HG03558 (cell line): ENCODE measurements around the gene CRELD1.

ENCODE experiments used
- ATAC-seq: cut with Tn5 transposase; IDR thresholded peaks from one replicate; pipeline ENCODE4 v1.9.1; 2021; ENCODE audit warnings: moderate number of reproducible peaks; ENCODE audit not compliant: unreplicated experiment; ENCODE audit errors: extremely low read depth

The CRELD1 gene

GRCh38 chr3:9951126-9951525, 17.5 kb downstream of the CRELD1 start:
- no peak for ATAC-seq

DNA sequence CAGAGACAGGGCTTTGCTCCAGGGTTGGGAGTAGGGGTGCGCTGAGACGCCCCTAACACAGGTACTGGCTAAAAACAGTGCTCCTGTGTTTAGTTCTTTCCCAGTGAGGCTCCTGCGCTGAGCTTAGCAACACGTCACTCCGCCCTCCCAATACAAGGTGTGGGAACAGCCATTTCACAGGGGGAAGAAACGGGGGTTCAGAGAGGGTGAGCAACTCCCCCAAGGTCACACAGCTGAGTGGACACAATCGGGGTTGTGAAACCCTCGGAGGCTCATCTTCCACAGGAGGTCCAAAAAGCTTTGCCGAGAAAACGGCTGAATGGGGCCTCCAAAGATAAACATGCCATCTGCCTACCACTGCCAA, 17.9 kb downstream of the CRELD1 start:
- no peak for ATAC-seq

DNA sequence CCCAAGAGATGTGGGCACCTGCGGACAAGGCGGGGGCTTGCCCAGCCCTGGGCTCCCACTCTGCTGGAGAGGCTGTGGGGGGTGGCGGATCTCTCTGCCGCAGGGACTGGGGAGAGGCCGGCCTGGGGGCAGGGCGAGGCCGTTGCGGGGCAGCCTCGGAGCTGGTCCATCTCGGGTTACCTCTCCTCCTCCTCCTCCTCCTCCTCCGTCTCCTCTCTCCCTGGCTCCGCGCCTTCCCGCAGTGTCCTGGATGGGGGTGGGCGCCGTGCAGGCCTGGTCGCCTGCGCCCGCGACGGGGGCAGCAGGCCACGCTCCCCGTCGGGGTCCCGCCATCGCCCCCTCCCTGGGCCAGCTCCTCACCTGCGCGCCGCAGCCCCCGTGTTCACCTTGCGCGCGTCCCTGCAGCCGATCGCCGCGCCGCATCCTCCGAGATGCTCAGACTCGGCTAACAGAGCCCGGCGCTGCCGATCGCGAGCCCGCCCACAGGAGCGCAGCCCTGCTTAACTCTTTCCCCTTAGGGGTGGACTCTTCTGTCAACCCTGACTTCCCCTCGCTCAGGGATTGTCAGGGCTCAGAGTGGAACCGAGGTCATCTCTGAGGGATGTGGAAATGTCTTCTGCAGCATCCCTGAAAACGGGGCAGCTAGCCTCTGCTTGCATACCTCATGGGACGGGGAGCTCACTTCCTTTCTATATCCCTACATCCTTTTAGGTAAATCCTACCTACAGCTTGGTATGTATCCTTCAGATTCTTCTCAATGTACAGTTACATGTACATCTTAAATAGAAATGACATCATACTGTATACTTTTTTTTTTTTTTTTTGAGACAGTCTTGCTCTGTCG, 18.6 kb downstream of the CRELD1 start, which contains the start of gene PRRT3:
TSS of gene PRRT3 (minus strand) at position 447 of the 844 bp plus-strand sequence. CDS start 2,293 bp downstream, outside the sequence.
- ATAC-seq: peak; percentile 45

DNA sequence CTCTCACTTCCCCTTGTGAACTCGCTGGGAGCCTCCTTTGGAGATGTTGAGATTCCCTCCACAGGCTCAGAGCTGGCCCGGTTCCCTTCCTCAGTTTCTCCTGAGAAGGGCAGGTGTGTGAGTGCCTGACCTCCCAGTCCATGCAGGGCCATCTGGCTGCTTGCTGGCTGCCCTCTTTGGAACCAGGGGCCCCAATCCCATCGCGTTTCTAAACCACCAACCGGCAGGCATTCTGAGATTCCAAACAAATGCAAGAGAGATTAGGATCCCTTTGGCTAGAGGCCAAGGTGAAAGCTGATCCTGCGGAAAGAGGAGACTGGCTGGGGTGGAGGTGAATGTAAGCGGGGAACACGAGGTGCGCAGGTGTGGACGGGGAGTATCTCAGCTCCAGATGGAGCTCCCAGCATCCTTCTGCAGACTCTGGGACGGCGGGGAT, 21.5 kb downstream of the CRELD1 start:
- ATAC-seq: no peak

- ATAC-seq: no peak
These were observed 22.1 kb downstream of the CRELD1 start for GRCh38 chr3:9955611-9956352.

- no peak for ATAC-seq
These were observed 23.6 kb downstream of the CRELD1 start for GRCh38 chr3:9957214-9957613.

DNA sequence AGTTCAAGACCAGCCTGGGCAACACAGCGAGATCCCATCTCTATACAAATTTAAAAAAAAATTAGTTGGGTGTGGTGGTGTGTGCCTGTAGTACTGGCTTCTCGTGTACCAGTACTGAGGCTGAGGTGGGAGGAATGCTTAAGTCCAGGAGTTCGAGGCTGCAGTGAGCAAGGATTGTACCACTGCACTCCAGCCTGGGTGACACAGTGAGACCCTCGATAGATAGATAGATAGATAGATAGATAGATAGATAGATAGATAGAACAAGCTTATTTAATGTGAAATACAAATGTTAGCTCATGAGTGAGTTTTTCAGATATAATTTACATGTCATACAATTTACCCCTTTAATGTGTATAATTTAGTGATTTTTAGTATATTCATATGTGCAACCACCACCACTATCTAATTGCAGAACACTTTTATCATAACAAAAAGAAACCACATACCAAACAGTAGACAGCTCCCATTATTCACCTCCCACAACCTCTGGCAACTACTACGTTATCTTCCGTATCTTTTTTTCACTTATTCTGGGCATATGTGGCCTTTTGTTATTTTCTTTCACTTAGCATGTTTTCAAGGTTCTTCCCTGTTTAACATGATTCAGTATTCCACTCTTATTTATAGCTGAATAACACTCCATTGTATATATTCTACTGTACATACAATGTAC, 31.7 kb downstream of the CRELD1 start:
- no peak for ATAC-seq

DNA sequence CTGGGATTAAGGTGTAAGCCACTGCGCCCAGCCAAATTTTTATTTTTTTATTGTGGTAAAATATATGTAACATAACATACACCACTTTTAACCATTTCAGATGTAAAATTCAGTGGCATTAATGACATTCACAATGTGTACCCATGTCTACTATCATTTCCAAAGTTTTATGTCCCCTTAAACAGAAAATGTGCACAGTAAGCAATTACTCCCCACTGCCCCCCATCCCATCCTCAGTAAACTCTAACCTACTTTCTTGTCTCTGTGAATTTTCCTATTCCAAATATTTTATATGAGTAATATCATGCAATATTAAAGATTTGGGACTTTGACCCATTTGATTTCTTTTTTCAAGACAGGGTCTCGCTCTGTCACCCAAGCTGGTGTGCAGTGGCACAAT, 33.2 kb downstream of the CRELD1 start:
- ATAC-seq: no peak

DNA sequence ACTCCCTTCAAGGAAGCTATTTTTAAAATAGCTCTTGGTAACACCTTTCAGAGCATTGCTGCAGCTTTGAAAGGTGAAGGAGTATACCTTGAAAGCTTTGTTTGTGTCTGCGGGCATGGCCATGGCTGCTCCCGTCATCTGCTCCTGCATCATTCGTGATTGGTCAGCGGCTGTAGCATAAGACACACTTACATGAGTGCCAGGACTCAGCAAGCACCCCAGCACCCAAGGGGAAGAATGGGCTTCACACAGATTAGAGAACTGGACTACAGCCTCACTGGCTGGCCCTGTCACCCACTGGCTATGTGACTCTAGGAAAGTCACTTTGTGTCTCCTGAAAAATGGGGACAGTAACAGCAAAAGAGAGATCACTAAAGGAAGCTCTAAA, 36.0 kb downstream of the CRELD1 start:
- no peak for ATAC-seq

DNA sequence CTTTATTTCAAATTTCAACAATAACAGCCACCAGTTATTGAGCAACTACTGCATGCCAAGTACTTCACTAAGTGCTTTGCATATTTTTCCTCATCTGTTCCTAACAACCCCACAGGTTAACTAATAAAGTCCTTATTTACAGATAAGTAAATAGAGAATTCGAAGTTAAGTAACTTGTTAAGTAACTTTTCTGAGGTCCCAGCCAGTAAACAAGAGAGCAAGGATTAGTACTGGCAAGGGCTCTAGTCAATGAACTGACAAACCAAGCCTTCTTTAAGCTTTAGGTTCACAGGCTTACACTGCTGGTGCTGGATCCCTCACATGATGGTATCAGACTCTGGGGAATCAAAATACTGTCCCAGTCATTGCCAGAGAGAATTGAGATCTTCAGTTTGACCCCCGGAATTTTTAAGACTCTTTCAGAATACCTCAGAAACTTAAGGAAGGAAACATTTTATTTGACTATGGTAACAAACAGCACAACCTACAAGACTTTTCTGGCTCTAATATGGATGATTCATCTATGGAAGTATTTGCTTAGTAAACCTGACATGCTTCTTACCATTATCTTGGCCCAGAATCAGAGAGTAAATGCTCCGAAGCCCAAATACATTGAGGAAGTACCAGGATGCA, 36.5 kb downstream of the CRELD1 start:
- no peak for ATAC-seq

DNA sequence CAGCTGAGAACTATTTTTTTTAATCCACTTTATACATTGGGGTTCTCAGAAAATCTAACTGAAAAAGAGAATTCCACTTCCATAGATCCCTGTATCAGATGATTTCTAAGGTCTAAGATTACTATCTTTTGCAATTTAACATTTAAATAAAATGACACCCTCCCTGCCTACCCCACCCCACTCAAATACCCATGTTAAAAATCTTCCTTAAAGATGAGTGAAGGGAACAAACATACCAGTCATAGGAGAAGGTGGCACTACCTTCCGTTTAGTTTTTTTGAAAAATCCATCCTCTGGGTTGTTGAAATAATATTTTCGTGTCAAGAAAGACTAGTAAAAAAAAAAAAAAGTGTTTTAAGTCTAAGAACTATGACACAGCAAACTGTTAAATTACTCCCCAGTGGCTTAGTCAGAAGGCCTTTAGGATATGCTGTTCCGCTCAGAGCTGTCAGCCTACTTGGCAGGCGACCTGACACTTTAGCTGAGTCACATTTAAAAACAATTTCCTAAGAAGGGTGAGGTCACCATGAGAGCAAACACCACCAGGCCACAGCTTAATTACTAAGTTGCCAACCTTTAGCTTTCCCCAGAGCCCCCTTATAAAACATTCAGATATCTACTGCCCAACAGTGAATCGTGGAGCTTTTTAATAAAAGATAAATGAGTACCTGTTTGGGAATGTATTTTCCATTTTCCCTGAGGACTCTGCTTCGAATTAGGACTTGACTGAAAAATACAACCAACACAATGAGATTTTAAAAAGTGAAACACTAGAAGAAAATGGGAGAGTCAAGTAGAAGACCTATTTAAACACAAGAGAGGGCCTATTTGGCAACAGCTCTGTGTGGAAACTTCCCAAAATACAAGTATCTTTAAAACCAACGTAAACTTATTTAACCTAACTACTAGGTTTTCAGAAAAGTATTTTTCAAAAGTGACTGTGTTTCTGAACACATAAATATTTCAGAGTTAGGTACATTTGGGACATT, 43.4 kb downstream of the CRELD1 start:
- no peak for ATAC-seq

DNA sequence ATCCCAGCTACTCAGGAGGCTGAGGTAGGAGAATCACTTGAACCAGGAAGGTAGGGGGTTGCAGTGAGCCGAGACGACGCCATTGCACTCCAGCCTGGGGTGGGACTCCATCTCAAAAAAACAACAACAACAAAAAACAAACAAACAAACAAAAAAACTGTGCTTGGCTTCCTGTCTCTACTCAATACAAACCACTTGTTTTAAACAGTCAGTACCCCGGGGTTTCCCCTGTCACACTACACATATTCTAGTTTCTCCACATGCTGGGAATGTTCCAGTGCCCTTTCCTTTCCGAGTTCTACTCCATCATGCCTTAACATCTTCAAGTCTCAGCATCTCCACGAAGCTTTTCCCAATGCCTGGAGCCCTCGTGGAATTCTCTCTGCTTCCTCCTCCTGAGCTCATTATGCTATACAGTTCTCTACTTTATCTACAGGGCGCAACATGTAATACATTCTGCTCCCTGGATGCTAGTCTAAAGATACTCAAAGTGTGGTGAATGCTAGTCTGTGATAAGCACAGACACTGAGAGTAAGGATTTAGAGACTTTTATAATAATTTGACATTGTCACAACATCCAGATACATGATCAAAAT, 45.2 kb downstream of the CRELD1 start:
- no peak for ATAC-seq

DNA sequence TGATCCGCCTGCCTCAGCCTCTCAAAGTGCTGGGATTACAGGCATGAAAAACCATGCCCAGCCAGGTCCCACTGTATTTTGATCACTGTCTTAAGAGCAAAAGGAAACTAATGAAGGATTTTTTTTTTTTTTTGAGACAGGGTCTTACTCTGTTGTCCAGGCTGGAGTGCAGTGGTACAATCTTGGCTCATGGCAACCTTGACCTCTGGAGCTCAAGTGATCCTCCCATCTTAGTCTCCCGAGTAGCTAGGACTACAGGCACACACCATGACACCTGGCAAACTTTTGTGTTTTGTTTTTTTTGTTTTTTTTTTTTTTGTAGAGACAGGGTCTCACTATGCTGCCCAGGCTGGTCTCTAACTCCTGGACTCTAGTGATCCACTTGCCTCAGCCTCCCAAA, 46.6 kb downstream of the CRELD1 start:
- no peak for ATAC-seq

DNA sequence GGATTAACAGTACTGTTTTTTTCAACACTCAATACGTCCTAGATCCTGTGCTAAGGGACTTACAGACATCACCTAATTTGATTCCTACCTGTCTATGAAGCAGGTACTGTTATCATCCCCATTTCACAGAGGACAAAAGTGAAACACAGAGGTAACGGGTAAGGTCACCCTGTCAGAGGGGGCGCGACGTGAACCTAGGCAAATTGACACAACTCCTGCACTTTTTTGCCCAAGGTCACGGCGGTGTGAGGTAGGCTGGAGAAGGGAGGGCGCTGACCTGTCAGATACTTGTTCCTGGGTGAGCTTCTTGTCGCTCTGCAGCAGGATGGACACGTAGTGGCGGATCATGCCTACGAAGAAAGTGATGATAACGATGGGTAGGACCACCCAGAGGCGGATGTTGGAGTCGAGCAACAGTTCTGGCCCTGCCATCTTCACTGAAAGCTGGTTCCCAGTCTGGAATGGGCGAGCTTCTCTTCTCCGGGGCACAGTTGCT, 52.6 kb downstream of the CRELD1 start:
- peak; percentile 15 for ATAC-seq

DNA sequence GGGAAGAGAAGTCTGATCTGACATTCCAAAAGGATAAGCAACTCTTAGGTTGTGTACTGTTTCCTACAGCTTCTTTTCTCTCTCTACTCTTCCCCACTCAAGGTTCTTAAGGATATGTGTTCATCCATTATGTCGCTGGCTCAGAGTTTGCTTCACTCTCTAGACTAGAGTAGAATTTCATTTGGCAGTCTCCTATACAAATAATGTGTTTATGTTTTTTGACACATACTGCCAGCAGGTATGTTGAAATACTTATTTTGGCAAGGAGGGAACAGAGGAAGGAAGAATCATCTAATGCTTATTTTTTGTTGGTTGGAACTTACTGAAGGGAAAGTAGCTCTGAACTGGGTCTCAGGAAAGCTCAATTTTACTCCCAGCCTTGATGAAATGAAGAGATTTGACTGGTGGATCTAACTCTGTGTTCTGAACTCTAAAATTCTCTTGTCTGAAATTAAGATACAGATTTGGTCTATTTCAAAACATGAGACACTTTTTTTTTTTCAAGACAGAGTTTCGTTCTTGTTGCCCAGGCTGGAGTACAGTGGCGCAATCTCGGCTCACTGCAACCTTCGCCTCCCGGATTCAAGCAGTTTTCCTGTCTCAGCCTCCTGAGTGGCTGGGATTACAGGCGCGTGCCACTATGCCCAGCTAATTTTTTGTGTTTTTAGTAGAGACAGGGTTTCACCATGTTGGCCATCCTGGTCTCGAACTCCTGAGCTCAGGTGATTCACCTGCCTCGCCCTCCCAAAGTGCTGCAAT, 60.6 kb downstream of the CRELD1 start:
- no peak for ATAC-seq
